K562 (cell line): Measurements from ENCODE around the gene EWSR1. TPM values are rescaled to one million over a fixed set of nuclear protein-coding genes. Genes with fewer than 3 reads are reported as not detected.

Experiments
- ATAC-seq: fragments of 200-7000 bp; cut with Tn5 transposase; 3 replicates; pipeline ENCODE4 v1.9.1; 2020; ENCODE audit warnings: moderate library complexity
- BruUV-seq: library from RNA; stranded (reverse); fragments of 400-500 nt; replicated peaks from 2 replicates; lab custom pipeline; 2021; lab: Mats Ljungman, UMichigan
- CTCF ChIA-PET: fragments of 300-600 bp; formaldehyde crosslinking; extraction: SDS; loops from one replicate; lab custom pipeline; 2021; ENCODE audit warnings: low intra/inter-chr PET ratio; lab: Yijun Ruan, JAX
- POLR2A ChIA-PET: fragments of 300-600, 350-650 bp; sonication (Branson Sonifier 250); formaldehyde crosslinking; extraction: SDS; loops from one replicate; lab custom pipeline; 2021; ENCODE audit warnings: antibody characterized with exemption, inconsistent platforms; lab: Yijun Ruan, JAX
- DNase-seq, 4 experiments: peaks; one replicate each; pipeline versions ENCODE4 v3.0.0 to v3.0.0-alpha.2; 2011 to 2018; ENCODE audit warnings: low spot score in 3 of 4, mixed read lengths in 3 of 4; ENCODE audit errors: extremely low read depth in 1 of 4
- FAIRE-seq: peaks from 2 replicates; lab custom pipeline; 2011; peaks lifted over from hg19 to GRCh38; lab: Jason Lieb, UNC
- H2AFZ ChIP-seq: 2 replicates; pipeline ENCODE4 v1.6.0; 2011; ENCODE audit warnings: low read depth, low read length, control low read depth, inconsistent platforms
- H3K27ac ChIP-seq: fragments of 200-600 bp; 3 replicates; pipeline ENCODE4 v1.8.0; 2011; ENCODE audit warnings: low read depth, mild to moderate bottlenecking, control low read depth, inconsistent platforms, low read length, moderate library complexity, mixed read lengths; ENCODE audit errors: extremely low read depth
- H3K27me3 ChIP-seq, 2 experiments: fragments of 300-600 bp in 1 of 2; 2 replicates in 1 of 2; 3 replicates in 1 of 2; pipeline versions ENCODE4 v1.6.0 to v1.8.0; 2011; ENCODE audit warnings: inconsistent platforms in 2 of 2, low read length in 2 of 2, mild to moderate bottlenecking in 1 of 2, mixed read lengths in 1 of 2, moderate library complexity in 1 of 2; ENCODE audit not compliant: control insufficient read depth in 2 of 2, insufficient read depth in 2 of 2
- H3K36me3 ChIP-seq: fragments of 300-600 bp; 3 replicates; pipeline ENCODE4 v1.8.0; 2011; ENCODE audit warnings: mild to moderate bottlenecking, low read length, inconsistent platforms; ENCODE audit not compliant: control insufficient read depth, insufficient read depth
- H3K4me1 ChIP-seq, 2 experiments: fragments of 200-600 bp in 1 of 2; replicated peaks in 1 of 2; 2 replicates in 1 of 2; 3 replicates in 1 of 2; pipeline versions ENCODE4 v1.5.1 to v1.8.0; 2011; ENCODE audit warnings: inconsistent platforms in 2 of 2, low read length in 2 of 2, mild to moderate bottlenecking in 1 of 2, mixed read lengths in 1 of 2, moderate library complexity in 1 of 2; ENCODE audit not compliant: control insufficient read depth in 2 of 2, insufficient read depth in 2 of 2
- H3K4me2 ChIP-seq: 2 replicates; pipeline ENCODE4 v1.6.1; 2011; ENCODE audit warnings: low read length, control low read depth, inconsistent platforms, mixed read lengths; ENCODE audit not compliant: insufficient read depth
- H3K4me3 ChIP-seq: fragments of 200-600 bp; sonication (generic), shearing (Covaris generic); 2 replicates; pipeline ENCODE4 v1.5.1; 2016; ENCODE audit warnings: control low read depth, inconsistent platforms
- H3K79me2 ChIP-seq: fragments of 200-600 bp; 3 replicates; pipeline ENCODE4 v1.8.0; 2011; ENCODE audit warnings: low read length, inconsistent platforms; ENCODE audit not compliant: control insufficient read depth, insufficient read depth
- H3K9ac ChIP-seq, 2 experiments: 2 replicates each; pipeline versions ENCODE4 v1.6.0 to v1.6.1; 2011; ENCODE audit warnings: low read depth in 2 of 2, low read length in 2 of 2, control low read depth in 1 of 2, inconsistent platforms in 1 of 2, mild to moderate bottlenecking in 1 of 2, mixed read lengths in 1 of 2; ENCODE audit not compliant: insufficient read depth in 1 of 2
- H3K9me1 ChIP-seq: one replicate; pipeline ENCODE4 v1.6.0; 2011; ENCODE audit warnings: inconsistent platforms, mild to moderate bottlenecking, low read length, moderate library complexity; ENCODE audit not compliant: control insufficient read depth, insufficient read depth
- H3K9me3 ChIP-seq: replicated peaks from 2 replicates; pipeline ENCODE4 v1.5.1; 2011; ENCODE audit warnings: low read depth, low read length, inconsistent platforms; ENCODE audit not compliant: control insufficient read depth, insufficient read depth
- H4K20me1 ChIP-seq: replicated peaks from 2 replicates; pipeline ENCODE4 v1.6.1; 2011; ENCODE audit warnings: low read length, inconsistent platforms, mixed read lengths; ENCODE audit not compliant: control insufficient read depth, insufficient read depth
- POLR2G ChIP-seq: fragments of 200-400 bp; formaldehyde crosslinking; IDR thresholded peaks from 2 replicates; pipeline ENCODE4 v1.6.1; 2017; ENCODE audit warnings: low read depth, mild to moderate bottlenecking, antibody characterized with exemption, low read length, moderate library complexity
- WGBS: fragments of 100-300 bp; shearing (Covaris generic); methylation state at CpG from one replicate; pipeline ENCODE4 v1.1.6; 2016; ENCODE audit warnings: low coverage, mixed read lengths; ENCODE audit not compliant: insufficient coverage; ENCODE audit errors: missing lambda C conversion rate; 5-methylcytosine and 5-hydroxymethylcytosine counted together
- in situ Hi-C: fragments of 300-500 bp; cut with MboI; formaldehyde crosslinking; loops from 4 replicates; pipeline ENCODE4 v1.15.0; 2018; ENCODE audit warnings: inconsistent platforms, mixed read lengths
- intact Hi-C: fragments of 100-400 bp; cut with micrococcal nuclease; formaldehyde crosslinking; loops from 2 replicates; pipeline ENCODE4 v1.14.2; 2022
- polyA plus RNA-seq, 8 experiments: library from polyadenylated mRNA; depleted of rRNA in 4 of 8; stranded (reverse) in 5 of 8; unstranded in 3 of 8; fragments of >200 nt; fragmentation: Nextera tagmentation in 2 of 8; fragmentation: Illumina TruSeq in 1 of 8; extraction: Ambion mirVana in 2 of 8; extraction: Trizol in 1 of 8; gene quantifications; 2 replicates each; pipeline versions ENCODE4 v1.2.1 to v1.2.3, GENCODE V29; 2011 to 2014; ENCODE audit warnings: inconsistent platforms in 1 of 8, missing spikeins in 1 of 8
- total RNA-seq, 7 experiments: library from RNA; depleted of rRNA in 6 of 7; stranded (reverse); fragments of >200 nt in 6 of 7; fragmentation: Illumina TruSeq in 2 of 7; extraction: Trizol in 2 of 7; gene quantifications; 2 replicates each; pipeline versions ENCODE4 v1.2.1 to v1.2.3, GENCODE V29; 2011 to 2021; ENCODE audit warnings: low replicate concordance in 1 of 7
- TF ChIP-seq, protein P1 (sequence below), 2 experiments: fragments of 450-650 bp in 1 of 2; IDR thresholded peaks; 2 replicates each; pipeline ENCODE4 v1.6.1; 2011 to 2017; ENCODE audit warnings: low read depth in 2 of 2, antibody characterized with exemption in 1 of 2, borderline replicate concordance in 1 of 2, low read length in 1 of 2, mild to moderate bottlenecking in 1 of 2, mixed read lengths in 1 of 2; ENCODE audit not compliant: control insufficient read depth in 1 of 2
- TF ChIP-seq, protein P2 (sequence below): sonication (generic); formaldehyde crosslinking; IDR thresholded peaks from 2 replicates; pipeline ENCODE4 v1.8.1; 2023; ENCODE audit warnings: mild to moderate bottlenecking, missing genetic modification reagents
- TF ChIP-seq, protein P3 (sequence below): fragments of 450-650 bp; IDR thresholded peaks from 2 replicates; pipeline ENCODE4 v1.6.1; 2017; ENCODE audit warnings: antibody characterized with exemption
- TF ChIP-seq, protein P4 (sequence below), 3 experiments: fragments of 200-800 bp in 1 of 3; fragments of 250-450 bp in 1 of 3; fragments of 450-650 bp in 1 of 3; sonication (Bioruptor Pico) in 1 of 3; sonication (Bioruptor generic) in 1 of 3; formaldehyde crosslinking in 1 of 3; IDR thresholded peaks; 2 replicates each; pipeline versions ENCODE4 v1.6.1 to v1.8.0; 2016 to 2022; ENCODE audit warnings: mild to moderate bottlenecking in 2 of 3, missing genetic modification characterization in 2 of 3, missing compliant biosample characterization in 1 of 3, moderate library complexity in 1 of 3

EWSR1 gene
- total and polyA plus RNA-seq, 9 of the 15 experiments (the other 6 are each of a cell fraction or from before 2014, with no cell fraction given) = 83.3 to 450 (median 239) TPM

DNA sequence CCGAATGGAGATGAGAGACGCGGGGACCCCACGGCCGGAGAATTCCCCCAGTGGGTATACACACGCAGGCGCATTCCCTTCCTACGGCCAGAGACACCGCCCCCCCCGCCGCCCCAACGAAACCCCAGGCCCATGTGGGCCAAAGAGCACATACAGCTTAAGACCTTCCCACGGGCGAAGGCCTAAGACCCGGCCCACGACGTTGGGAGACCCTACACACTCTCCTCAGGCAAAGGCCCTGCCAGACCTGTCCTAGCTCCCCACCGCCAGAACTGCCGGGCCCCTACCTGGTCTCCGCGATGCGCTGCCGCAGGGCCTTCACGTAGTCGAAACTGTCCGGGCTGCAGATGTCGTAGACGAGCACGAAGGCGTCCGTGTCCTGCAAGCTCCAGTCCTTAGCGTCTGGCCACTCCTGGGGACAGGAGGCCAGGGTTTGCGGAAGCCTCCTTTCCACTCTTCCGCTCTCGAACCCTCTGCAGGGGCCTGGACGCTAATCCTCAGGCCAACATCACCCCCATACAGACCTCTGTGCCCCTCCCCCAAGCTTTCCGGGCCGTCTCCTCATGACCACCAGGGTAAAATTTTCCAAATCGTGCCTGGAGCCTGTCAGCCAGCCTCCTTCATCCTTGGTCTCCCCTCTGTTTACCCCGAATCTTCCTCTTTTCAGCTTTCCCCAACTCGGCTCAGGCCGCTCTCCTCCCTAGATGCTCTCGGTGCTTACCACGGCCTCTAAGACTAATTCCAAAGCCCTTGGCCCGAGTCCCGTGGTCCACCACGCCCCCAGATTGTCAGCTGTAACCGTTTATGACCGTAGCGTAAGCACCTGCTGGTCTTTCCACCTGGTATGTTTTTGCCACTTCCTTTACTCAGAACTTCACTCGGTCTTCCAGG, 45.8 kb downstream of the EWSR1 start:
- no peak overlapping the region for H3K4me2 ChIP-seq
- peak; percentile 53 for TF ChIP-seq POLR2G
- TF ChIP-seq, protein P1, sequence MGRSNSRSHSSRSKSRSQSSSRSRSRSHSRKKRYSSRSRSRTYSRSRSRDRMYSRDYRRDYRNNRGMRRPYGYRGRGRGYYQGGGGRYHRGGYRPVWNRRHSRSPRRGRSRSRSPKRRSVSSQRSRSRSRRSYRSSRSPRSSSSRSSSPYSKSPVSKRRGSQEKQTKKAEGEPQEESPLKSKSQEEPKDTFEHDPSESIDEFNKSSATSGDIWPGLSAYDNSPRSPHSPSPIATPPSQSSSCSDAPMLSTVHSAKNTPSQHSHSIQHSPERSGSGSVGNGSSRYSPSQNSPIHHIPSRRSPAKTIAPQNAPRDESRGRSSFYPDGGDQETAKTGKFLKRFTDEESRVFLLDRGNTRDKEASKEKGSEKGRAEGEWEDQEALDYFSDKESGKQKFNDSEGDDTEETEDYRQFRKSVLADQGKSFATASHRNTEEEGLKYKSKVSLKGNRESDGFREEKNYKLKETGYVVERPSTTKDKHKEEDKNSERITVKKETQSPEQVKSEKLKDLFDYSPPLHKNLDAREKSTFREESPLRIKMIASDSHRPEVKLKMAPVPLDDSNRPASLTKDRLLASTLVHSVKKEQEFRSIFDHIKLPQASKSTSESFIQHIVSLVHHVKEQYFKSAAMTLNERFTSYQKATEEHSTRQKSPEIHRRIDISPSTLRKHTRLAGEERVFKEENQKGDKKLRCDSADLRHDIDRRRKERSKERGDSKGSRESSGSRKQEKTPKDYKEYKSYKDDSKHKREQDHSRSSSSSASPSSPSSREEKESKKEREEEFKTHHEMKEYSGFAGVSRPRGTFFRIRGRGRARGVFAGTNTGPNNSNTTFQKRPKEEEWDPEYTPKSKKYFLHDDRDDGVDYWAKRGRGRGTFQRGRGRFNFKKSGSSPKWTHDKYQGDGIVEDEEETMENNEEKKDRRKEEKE (IDR thresholded peaks at IDR 0.05; ENCODE audit: borderline replicate concordance in 1 of 2, control insufficient read depth in 1 of 2, low read depth in 2 of 2, low read length in 1 of 2) = no peak
- TF ChIP-seq, protein P2, sequence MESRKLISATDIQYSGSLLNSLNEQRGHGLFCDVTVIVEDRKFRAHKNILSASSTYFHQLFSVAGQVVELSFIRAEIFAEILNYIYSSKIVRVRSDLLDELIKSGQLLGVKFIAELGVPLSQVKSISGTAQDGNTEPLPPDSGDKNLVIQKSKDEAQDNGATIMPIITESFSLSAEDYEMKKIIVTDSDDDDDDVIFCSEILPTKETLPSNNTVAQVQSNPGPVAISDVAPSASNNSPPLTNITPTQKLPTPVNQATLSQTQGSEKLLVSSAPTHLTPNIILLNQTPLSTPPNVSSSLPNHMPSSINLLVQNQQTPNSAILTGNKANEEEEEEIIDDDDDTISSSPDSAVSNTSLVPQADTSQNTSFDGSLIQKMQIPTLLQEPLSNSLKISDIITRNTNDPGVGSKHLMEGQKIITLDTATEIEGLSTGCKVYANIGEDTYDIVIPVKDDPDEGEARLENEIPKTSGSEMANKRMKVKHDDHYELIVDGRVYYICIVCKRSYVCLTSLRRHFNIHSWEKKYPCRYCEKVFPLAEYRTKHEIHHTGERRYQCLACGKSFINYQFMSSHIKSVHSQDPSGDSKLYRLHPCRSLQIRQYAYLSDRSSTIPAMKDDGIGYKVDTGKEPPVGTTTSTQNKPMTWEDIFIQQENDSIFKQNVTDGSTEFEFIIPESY = 0 out of 2 replicates have a peak, but pooled peaks have one; percentile 9
- TF ChIP-seq, protein P3, sequence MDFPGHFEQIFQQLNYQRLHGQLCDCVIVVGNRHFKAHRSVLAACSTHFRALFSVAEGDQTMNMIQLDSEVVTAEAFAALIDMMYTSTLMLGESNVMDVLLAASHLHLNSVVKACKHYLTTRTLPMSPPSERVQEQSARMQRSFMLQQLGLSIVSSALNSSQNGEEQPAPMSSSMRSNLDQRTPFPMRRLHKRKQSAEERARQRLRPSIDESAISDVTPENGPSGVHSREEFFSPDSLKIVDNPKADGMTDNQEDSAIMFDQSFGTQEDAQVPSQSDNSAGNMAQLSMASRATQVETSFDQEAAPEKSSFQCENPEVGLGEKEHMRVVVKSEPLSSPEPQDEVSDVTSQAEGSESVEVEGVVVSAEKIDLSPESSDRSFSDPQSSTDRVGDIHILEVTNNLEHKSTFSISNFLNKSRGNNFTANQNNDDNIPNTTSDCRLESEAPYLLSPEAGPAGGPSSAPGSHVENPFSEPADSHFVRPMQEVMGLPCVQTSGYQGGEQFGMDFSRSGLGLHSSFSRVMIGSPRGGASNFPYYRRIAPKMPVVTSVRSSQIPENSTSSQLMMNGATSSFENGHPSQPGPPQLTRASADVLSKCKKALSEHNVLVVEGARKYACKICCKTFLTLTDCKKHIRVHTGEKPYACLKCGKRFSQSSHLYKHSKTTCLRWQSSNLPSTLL = no peak
- TF ChIP-seq, protein P4, sequence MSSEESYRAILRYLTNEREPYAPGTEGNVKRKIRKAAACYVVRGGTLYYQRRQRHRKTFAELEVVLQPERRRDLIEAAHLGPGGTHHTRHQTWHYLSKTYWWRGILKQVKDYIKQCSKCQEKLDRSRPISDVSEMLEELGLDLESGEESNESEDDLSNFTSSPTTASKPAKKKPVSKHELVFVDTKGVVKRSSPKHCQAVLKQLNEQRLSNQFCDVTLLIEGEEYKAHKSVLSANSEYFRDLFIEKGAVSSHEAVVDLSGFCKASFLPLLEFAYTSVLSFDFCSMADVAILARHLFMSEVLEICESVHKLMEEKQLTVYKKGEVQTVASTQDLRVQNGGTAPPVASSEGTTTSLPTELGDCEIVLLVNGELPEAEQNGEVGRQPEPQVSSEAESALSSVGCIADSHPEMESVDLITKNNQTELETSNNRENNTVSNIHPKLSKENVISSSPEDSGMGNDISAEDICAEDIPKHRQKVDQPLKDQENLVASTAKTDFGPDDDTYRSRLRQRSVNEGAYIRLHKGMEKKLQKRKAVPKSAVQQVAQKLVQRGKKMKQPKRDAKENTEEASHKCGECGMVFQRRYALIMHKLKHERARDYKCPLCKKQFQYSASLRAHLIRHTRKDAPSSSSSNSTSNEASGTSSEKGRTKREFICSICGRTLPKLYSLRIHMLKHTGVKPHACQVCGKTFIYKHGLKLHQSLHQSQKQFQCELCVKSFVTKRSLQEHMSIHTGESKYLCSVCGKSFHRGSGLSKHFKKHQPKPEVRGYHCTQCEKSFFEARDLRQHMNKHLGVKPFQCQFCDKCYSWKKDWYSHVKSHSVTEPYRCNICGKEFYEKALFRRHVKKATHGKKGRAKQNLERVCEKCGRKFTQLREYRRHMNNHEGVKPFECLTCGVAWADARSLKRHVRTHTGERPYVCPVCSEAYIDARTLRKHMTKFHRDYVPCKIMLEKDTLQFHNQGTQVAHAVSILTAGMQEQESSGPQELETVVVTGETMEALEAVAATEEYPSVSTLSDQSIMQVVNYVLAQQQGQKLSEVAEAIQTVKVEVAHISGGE (CRISPR knock-in tag; IDR thresholded peaks at IDR 0.05) = no peak
- TF ChIP-seq, all 486 proteins: peak for 2
- H4K20me1 ChIP-seq = no peaks in the 10 kb centered on the region
- H3K9me1 ChIP-seq = no peaks in the 10 kb centered on the region
- no peaks in the 10 kb centered on the region for H3K27me3 ChIP-seq
- 69% methylated on average over 31 of the region's 51 CpGs for WGBS
- no peak overlapping the region for H3K9ac ChIP-seq
- no peaks in the 10 kb centered on the region for H3K9me3 ChIP-seq
- BruUV-seq = no TSS peak
- no peak overlapping the region for H3K4me3 ChIP-seq
- H3K79me2 ChIP-seq = peaks cover 1% of the 10 kb centered on the region; the same call in 1 of the 3 replicates
- FAIRE-seq = no peak
- peaks cover 11 to 61% of the 10 kb centered on the region in 2 experiments; a peak in 4 of 5 replicates for H3K4me1 ChIP-seq
- no peak for ATAC-seq
- no peak for DNase-seq
- no peak overlapping the region for H3K27ac ChIP-seq
- H2AFZ ChIP-seq = no peak overlapping the region
- intact Hi-C loops (no loop called here), in situ Hi-C loops (no loop called here)
- ChIA-PET POLR2A (no interaction called here), CTCF (no interaction called here)
- peaks cover 6% of the 10 kb centered on the region; the same call in 1 of the 3 replicates for H3K36me3 ChIP-seq
